Vagina (tissue), 2 donors: ENCODE data around the gene TRIM6. TPM values are rescaled to one million over a fixed set of nuclear protein-coding genes. Genes with fewer than 3 reads are reported as not detected.

Experiments
- DNase-seq, 2 donors: peaks; one replicate each; pipeline ENCODE4 v3.0.0-alpha.2; 2017; ENCODE audit errors: extremely low spot score in 2 of 2
- H3K27ac ChIP-seq: fragments of 200-600 bp; sonication (generic); one replicate; pipeline ENCODE4 v1.5.1; 2019
- H3K27me3 ChIP-seq: fragments of 200-600 bp; sonication (generic); one replicate; pipeline ENCODE4 v1.5.1; 2019
- H3K36me3 ChIP-seq, 2 donors: fragments of 200-600 bp; sonication (generic); one replicate each; pipeline ENCODE4 v1.5.1; 2017 to 2019
- H3K4me1 ChIP-seq: fragments of 200-600 bp; sonication (generic); one replicate; pipeline ENCODE4 v1.5.1; 2019
- H3K4me3 ChIP-seq, 2 donors: fragments of 200-600 bp; sonication (generic); 1 replicate in 1 of 2; 2 replicates in 1 of 2; pipeline ENCODE4 v1.5.1; 2016 to 2019
- H3K9me3 ChIP-seq: fragments of 200-600 bp; sonication (generic); one replicate; pipeline ENCODE4 v1.5.1; 2019
- POLR2A ChIP-seq, 2 donors: fragments of 450-650 bp; IDR thresholded peaks; one replicate each; pipeline ENCODE4 v1.6.1; 2017; ENCODE audit warnings: antibody characterized with exemption in 2 of 2, mild to moderate bottlenecking in 2 of 2, moderate library complexity in 2 of 2
- POLR2AphosphoS5 ChIP-seq, 2 donors: sonication (generic); formaldehyde crosslinking; IDR thresholded peaks; one replicate each; pipeline ENCODE4 v1.9.0; 2017; ENCODE audit warnings: antibody characterized with exemption in 2 of 2, mild to moderate bottlenecking in 2 of 2, low read depth in 1 of 2; ENCODE audit not compliant: insufficient read depth in 1 of 2
- intact Hi-C: fragments of 100-400 bp; cut with DNase I; formaldehyde crosslinking; loops from one replicate; pipeline ENCODE4 v1.15.1; 2023
- total RNA-seq: library from RNA; depleted of rRNA; stranded (reverse); fragments of >200 nt; gene quantifications from one replicate; pipeline ENCODE4 v1.2.3, GENCODE V29; 2016
- TF ChIP-seq, protein P1 (sequence below), 3 experiments: fragments of 450-650 bp in 2 of 3; fragments of 200-600 bp in 1 of 3; sonication (generic) in 1 of 3; IDR thresholded peaks; one replicate each; pipeline ENCODE4 v1.5.1; 2017 to 2019; ENCODE audit warnings: antibody characterized with exemption in 3 of 3, mild to moderate bottlenecking in 2 of 3, moderate library complexity in 2 of 3

Gene TRIM6, protein sequence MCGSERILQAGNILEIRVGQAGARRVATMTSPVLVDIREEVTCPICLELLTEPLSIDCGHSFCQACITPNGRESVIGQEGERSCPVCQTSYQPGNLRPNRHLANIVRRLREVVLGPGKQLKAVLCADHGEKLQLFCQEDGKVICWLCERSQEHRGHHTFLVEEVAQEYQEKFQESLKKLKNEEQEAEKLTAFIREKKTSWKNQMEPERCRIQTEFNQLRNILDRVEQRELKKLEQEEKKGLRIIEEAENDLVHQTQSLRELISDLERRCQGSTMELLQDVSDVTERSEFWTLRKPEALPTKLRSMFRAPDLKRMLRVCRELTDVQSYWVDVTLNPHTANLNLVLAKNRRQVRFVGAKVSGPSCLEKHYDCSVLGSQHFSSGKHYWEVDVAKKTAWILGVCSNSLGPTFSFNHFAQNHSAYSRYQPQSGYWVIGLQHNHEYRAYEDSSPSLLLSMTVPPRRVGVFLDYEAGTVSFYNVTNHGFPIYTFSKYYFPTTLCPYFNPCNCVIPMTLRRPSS
- total RNA-seq = 3.9 TPM

- no peaks in the 10 kb centered on the region for H3K36me3 ChIP-seq
- TF ChIP-seq, protein P1, sequence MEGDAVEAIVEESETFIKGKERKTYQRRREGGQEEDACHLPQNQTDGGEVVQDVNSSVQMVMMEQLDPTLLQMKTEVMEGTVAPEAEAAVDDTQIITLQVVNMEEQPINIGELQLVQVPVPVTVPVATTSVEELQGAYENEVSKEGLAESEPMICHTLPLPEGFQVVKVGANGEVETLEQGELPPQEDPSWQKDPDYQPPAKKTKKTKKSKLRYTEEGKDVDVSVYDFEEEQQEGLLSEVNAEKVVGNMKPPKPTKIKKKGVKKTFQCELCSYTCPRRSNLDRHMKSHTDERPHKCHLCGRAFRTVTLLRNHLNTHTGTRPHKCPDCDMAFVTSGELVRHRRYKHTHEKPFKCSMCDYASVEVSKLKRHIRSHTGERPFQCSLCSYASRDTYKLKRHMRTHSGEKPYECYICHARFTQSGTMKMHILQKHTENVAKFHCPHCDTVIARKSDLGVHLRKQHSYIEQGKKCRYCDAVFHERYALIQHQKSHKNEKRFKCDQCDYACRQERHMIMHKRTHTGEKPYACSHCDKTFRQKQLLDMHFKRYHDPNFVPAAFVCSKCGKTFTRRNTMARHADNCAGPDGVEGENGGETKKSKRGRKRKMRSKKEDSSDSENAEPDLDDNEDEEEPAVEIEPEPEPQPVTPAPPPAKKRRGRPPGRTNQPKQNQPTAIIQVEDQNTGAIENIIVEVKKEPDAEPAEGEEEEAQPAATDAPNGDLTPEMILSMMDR (IDR thresholded peaks at IDR 0.05) = no peak
- TF ChIP-seq POLR2A (IDR thresholded peaks at IDR 0.05) = no peak
- TF ChIP-seq POLR2AphosphoS5 (IDR thresholded peaks at IDR 0.05; ENCODE audit: insufficient read depth in 1 of 2, low read depth in 1 of 2) = no peak
- intact Hi-C loops = no loop called here
- peak within 1 kb of the TSS; percentile 81 for H3K27ac ChIP-seq
- no peaks in the 10 kb centered on the region for H3K27me3 ChIP-seq
- peaks cover 28% of the 10 kb centered on the region for H3K4me1 ChIP-seq
- no peaks in the 10 kb centered on the region for H3K9me3 ChIP-seq
- DNase-seq = no peak
- H3K4me3 ChIP-seq = peak within 1 kb of the TSS; percentile 50 to 56
Measured at GRCh38 chr11:5596607-5597201, at the start of gene TRIM6. TRIM6 (plus strand) TSS chr11:5596637; CDS start chr11:5596898, 261 bp downstream.

DNA sequence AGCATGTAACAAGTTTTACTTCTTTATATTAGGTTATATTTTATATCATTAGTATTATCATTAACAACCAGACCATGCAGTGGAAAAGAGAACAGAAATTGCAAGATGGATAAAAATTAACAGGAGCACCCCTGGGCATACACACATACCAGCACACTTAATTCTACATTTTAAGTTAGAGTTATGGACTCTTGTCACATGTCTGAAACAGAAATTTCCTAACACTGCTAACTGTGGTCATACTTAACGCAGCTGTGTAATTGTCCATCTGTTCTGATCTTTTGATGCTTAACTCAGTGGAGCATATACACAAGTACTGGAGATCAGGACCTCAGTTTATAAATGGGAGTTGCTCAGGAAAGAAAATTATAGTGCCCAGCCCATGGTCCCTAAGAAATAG is 48.5 kb upstream of the TRIM6 start:
- no peak for TF ChIP-seq POLR2A (IDR thresholded peaks at IDR 0.05)
- TF ChIP-seq, protein P1 (IDR thresholded peaks at IDR 0.05) = no peak
- TF ChIP-seq POLR2AphosphoS5 (IDR thresholded peaks at IDR 0.05; ENCODE audit: insufficient read depth in 1 of 2, low read depth in 1 of 2) = no peak
- no peak for DNase-seq
- intact Hi-C loops = no loop called here
- no peaks in the 10 kb centered on the region for H3K36me3 ChIP-seq
- no peak overlapping the region for H3K27ac ChIP-seq
- H3K27me3 ChIP-seq = no peaks in the 10 kb centered on the region
- no peaks in the 10 kb centered on the region for H3K9me3 ChIP-seq
- no peak overlapping the region for H3K4me3 ChIP-seq
- no peaks in the 10 kb centered on the region for H3K4me1 ChIP-seq

GRCh38 chr11:5548440-5548839 is 48.0 kb upstream of the TRIM6 start, which contains the start of gene OR52H1:
OR52H1 (minus strand) TSS chr11:5548540; CDS start chr11:5545505, 3,035 bp downstream.
- Histone ChIP-seq H3K4me3 (no peak within 1 kb of the TSS), H3K9me3 (no peaks in the 10 kb centered on the region), H3K36me3 (no peaks in the 10 kb centered on the region), H3K27ac (no peak within 1 kb of the TSS), H3K4me1 (no peaks in the 10 kb centered on the region), H3K27me3 (no peaks in the 10 kb centered on the region)
- TF ChIP-seq, protein P1 (IDR thresholded peaks at IDR 0.05) = no peak
- TF ChIP-seq POLR2A (IDR thresholded peaks at IDR 0.05) (no peak), POLR2AphosphoS5 (IDR thresholded peaks at IDR 0.05; ENCODE audit: insufficient read depth in 1 of 2, low read depth in 1 of 2) (no peak)
- intact Hi-C loops = no loop called here
- no peak for DNase-seq

DNA sequence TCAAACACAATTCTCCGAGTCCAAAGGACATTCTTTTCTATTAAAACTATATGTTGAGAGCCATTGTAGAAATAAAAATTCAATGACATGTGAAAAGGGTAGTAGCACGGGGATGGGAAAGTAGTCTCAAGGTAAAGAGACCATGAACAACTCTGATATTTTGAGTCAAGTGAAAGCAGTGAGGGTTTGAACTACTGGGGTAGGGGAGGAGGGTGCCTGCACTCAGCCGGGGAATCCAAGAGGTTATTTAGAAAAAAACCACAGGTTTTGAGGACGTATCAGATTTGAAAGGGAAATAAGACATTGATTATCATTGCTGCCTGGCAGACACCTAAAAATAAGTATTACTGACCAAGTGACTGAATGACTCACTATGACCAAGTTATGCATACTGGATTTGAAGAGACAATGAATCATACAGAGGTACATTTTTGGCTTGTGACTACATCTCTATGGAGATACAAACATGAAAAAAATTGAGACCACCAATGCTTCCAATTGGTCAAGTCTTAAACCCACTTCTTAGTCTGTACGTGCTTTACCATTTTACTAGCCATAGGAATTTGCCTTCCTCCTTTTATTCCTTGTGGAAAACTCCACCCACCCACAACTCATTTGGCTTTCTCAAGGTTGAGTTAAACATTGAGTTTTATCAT is 45.9 kb upstream of the TRIM6 start:
- DNase-seq = no peak
- Histone ChIP-seq H3K36me3 (no peaks in the 10 kb centered on the region), H3K27me3 (no peaks in the 10 kb centered on the region), H3K4me3 (no peak overlapping the region), H3K4me1 (no peaks in the 10 kb centered on the region), H3K27ac (no peak overlapping the region), H3K9me3 (no peaks in the 10 kb centered on the region)
- intact Hi-C loops = no loop called here
- TF ChIP-seq, protein P1 (IDR thresholded peaks at IDR 0.05) = no peak
- TF ChIP-seq POLR2A (IDR thresholded peaks at IDR 0.05) = no peak
- TF ChIP-seq POLR2AphosphoS5 (IDR thresholded peaks at IDR 0.05; ENCODE audit: insufficient read depth in 1 of 2, low read depth in 1 of 2) = no peak
